Hematopoietic multipotent progenitor cell treated with erythropoietin and hydrocortisone succinate and interleukin-3 and kit ligand, for 8 days (in vitro differentiated cells): Measurements from ENCODE around the gene TMEM41A.
A peak's percentile ranks its signal among the peaks of the same experiment; 100 is the strongest.
"Not testable (repeated sequence)": the region's sequence is repeated elsewhere in the genome, so short reads cannot be mapped to it uniquely, and the experiment has no call there.

ENCODE experiments used
- DNase-seq: peaks from one replicate; pipeline ENCODE4 v3.0.0-alpha.2; 2015

Gene TMEM41A

DNA sequence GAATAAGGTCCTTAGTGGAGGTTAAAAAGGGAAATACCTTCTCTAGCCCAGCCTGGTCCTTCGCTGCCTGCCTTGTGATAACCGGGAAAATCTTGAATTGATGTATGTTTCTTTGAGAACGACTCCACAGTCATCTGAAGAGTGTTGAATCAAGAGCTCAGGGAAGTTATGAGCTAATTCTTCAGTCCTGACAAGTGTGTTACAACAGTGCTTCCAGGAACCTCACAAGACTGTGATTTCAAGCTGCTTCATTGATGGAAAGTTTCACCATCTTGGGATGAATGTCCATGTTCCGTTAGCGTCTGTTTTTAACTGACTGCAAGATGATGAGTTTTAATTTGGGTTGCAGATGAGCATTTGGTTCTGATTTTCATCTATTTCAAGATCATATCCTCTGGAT is 12.4 kb downstream of the TMEM41A start:
- no peak for DNase-seq

DNA sequence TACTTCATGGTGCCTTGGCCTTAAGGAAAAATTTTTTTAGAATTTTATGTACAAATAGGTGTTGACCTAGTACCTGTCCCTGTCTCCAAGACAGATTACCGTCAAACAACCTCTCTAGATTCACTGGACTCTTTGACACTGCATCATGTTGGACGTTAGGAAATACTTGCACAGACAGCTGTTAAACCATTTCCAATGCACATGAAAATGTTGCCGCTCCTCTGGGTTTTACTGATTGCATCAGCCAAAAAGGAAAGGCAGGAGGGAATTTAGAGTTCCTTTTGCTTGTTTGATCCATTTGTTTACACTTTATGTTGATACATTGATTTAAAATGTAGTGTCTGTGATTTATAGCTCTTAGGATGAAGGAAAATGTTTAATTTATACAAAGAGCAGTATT is 14.5 kb downstream of the TMEM41A start:
- no peak for DNase-seq

DNA sequence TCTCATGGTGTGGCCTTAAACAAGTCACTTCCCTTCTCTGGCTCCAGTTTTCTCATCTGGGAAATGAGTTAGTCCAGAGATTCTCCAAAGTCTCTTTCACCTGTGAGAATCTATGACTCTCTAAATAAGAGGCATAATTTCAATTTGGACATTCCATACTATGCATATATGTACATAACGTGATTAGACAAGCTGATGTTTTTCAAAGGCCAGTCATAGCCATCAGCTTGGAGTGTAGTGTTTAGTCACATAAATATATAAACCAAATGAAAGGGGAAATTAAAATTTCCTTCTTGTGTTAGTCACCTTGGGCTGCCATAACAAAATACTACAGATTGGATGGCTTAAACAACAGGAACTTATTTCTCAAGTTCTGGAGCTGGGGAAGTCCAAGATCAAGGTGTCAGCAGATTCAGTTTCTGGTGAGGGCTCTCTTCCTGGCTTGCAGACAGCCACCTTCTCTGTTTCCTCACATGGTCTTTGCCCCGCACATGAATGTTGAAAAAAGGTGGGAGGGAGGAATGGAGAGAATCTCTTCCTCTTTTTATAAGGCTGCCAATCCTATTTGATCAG is 19.4 kb downstream of the TMEM41A start:
- no peak for DNase-seq

DNA sequence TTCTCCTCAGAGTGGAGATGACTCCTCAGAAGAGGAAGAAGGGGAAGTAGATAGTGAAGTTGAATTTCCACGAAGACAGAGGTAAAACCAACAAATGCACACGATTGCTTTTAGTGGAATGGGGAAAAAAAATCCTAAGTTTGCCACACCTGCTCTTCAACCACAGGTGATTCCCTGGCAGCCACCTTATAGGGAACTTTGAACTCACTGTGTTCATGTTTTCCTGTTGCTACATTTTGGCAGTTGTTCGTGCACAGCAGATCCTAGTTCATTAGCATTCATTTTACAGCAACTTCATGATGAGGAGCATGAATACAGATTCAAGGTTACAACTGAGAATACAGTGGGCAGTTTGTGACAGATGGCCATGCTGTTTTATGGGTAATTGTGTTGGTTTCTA is 21.5 kb downstream of the TMEM41A start:
- no peak for DNase-seq

DNA sequence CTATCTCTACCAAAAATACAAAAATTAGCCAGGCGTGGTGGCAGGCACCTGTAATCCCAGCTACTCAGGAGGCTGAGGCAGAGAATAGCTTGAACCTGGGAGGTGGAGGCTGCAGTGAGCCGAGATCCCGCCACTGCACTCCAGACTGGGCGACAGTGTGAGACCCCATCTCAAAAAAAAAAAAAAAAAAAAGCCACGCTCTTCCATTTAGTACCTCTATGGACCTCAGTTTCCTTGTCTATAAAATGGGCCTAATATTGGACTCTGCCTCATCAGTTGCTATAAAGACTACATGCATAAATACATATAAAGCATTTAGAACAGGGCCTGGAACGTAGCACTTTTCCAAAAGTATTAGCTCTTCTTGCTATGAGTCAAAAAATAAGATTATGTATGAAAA is 23.9 kb downstream of the TMEM41A start:
- DNase-seq = not testable (repeated sequence)

DNA sequence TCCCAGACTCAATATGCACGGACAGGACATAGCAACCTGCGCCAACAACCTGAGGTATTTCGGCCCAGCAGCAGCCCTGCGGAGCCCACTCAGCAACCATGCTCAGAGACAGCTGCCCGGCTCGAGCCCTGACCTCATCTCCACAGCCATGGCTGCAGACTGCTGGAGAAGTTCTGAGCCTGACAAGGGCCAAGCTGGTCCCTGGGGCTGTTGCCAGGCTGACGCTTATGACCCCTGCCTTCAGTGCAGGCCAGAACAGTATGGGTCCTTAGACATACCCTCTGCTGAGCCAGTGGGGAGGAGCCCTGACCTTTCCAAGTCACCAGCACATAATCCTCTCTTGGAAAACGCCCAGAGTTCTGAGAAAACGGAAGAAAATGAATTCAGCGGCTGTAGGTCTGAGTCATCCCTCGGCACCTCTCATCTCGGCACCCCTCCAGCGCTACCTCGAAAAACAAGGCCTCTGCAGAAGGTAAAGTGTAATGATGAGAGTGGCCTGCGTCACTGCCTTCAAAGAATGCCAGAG is 25.5 kb downstream of the TMEM41A start:
- no peak for DNase-seq

DNA sequence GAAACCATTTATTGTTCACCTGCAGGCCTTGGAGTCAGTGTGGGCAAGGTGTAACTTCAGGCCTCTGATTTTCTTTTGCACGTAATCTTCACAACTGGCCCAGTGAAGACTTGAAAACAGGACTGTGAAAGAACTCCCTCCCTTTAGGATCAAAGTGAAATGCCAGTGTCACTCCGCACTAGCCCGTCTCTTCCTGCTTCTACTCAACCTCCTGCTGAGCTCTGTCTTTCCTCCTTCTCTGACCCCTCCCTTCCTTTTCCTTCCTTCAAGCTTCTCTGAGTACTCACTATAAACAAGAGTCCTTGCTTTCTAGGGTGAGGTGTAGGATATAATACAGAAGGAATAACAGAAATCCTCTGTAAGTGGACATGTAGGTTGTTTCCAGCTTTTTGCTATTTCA is 28.5 kb downstream of the TMEM41A start:
- DNase-seq = no peak

DNA sequence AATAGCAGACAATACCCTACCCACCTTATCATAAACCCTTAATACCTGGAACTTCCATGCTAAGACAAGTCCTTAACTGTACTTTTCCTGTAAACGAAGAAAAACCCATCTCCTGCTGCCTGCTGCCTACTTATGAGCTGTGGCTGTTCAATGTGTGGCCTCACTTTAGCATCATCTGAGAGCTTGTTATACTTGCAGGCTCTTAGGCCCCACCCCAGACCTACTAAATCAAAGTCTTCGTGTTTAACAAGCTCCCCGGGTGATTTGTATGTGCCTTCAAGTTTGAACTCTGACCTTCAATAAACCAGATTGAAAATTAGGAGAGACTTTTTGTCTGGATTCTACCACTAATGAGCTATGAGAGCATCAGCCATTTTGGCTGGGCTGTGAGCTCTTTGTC is 29.3 kb downstream of the TMEM41A start:
- DNase-seq = no peak

DNA sequence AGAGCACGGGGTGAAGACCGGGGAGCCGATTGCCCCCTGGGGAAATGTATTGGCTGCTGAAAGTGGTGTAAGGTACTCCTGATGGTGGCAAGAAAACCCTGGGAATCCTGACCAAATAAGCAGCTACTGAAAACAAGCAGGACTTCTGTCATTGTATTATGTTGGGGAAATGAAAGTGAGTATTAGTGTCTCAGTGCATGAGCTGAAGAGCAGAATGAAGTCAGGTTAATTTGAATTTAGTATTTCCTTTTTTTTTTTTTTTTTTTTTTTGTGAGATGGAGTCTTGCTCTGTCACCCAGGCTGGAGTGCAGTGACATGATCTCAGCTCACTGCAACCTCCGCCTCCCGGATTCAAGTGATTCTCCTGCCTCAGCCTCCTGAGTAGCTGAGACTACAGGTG is 32.7 kb downstream of the TMEM41A start:
- DNase-seq = not testable (repeated sequence)

DNA sequence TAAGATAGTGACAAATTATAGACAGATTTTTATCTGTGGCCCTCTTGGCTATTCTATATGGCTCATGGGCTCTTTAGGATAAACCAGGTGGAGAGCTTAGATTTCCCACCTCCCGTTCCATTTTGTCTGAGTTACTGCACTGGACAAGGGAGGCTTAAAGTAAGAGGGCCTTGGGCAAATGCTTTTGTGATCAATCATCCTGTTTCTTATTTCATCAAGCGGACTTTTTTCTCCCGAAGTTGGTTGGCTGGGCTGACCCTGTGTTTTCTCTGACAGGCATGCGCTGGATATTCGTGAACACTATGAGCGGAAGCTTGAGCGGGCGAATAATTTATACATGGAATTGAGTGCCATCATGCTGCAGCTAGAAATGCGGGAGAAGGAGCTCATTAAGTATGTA is 33.4 kb downstream of the TMEM41A start:
- DNase-seq = no peak

DNA sequence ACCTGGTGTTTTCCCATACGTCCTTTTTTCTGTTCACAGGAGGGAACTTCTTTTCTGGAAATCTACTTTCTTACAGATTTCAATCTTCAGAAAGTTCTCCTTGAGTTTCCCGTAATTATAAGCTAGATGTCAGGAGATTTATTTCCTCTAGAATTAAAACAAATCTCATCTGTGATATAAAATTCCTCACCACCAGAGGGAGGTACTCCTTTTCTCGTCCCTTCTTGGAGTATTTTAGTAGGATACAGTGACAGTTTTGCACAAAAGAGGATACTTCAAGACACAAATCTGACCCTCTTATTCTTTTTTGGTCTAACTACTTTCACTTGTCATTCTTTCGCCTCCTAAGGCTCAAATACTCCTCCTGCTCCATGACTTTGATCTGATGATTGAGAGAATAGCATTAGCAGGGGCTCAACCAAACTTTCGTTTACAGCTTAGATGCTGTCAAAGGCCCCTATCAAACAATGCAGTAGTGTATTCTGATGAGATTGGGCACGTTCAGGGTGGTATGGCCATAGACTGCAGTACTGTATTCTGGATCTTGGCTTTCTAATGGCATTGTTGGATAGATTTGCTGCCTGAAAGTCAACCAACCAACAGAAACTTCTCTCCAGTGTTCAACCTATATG is 38.0 kb downstream of the TMEM41A start:
- peak; percentile 52 for DNase-seq

DNA sequence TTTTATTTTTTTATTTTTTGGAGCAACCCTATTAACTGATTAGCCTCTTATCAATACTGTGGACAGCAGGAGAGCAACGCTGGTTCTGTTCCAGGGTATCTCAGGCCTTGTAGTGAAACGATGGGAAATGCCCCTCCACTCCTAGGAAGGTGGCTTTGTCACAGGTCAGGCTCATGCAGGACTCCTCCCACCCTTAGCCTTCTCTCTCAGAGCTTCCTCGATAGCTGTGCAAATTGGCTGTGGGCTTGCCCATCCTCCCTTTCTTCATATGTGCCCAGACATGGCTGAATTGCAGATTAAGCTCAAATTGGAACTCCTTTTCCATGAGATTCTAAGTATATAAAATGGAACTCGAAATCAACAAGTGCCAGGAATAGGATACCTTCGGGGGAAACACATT is 38.5 kb downstream of the TMEM41A start:
- DNase-seq = no peak

DNA sequence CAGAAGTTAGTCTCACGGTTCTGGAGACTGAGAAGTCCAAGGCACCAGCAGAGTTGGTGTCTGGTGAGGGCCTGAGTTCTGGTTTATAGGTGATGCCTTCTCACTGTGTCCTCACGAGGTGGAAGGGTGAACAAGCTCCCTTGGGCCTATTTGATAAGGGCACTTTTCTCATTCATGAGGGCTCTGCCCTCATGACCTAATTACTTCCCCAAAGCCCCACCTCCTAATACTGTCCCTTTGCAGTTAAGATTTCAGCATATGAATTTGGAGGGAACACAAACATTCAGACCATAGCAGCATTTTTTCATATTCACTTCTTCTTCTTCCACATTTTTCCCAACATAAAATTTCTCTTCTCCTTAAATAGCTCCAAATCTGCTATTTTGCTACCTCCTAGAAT is 41.5 kb downstream of the TMEM41A start:
- no peak for DNase-seq

DNA sequence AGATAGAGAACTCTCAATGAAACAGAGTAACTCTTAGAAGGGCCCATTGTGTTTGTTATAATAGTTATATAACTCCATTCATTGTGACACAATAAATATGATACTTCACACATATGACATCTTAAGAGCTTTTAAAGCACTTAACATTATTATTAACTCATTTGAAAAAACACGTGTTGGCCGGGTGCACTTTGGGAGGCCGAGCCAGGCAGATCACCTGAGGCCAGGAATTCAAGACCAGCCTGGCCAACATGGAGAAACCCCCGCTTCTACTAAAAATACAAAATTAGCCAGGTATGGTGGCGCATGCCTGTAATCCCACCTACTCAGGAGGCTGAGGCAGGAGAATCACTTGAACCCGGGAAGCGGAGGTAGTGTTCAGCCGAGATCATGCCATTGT is 47.4 kb downstream of the TMEM41A start:
- DNase-seq = not testable (repeated sequence)

DNA sequence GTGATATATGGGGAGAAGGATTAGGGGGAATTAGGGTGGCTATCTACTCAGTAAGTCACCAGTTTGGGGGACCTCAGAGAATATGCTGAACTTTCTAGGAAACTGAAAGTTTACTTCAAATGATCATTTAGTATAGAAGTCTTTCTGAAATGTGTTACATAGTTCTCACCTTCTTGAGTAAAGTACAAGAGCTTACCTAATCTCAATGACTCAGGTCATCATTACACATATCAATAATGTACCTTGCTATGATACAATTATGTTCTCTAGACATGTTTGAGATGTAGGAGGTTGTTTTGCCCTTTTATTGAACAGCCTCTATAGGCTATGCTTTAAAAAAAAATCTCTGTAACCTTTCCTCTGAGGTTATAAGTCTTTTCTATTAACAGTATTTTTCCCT is 50.7 kb downstream of the TMEM41A start:
- DNase-seq = no peak

DNA sequence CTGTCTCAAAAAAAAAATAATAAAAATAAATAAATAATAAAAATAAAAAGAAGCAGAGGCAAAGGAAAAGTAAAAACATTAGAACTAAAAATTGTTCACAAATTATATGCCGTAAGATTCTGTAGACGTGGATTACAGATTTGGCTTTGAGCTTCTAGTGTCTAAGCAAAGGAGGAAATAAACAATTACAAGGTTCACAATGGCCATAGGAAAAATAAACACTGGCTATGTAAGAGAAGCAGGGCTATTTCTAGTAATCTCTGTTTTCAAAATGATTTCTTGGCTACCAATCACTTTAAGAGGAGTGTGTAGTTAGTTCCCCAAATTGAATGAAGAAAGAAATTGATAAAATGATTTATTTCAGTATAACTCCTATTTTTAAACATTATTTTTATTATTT is 54.5 kb downstream of the TMEM41A start:
- no peak for DNase-seq

DNA sequence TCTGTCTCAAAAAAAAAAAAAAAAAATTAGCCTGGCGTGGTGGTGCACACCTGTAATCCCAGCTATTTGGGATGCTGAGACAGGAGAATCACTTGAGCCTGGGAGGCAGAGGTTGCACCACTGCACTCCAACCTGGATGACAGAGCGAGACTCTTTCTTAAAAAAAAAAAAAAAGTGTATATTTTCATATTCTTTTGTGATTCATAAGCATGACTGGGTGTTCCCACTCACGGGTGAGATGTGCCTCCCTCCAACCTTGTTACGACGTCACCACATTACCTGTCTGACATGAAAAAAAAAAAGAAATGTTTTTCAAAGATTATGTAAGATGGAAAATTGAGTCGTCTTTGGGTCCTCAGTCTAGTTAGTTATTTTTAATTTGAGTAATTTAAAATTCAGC is 56.8 kb downstream of the TMEM41A start:
- no peak for DNase-seq

DNA sequence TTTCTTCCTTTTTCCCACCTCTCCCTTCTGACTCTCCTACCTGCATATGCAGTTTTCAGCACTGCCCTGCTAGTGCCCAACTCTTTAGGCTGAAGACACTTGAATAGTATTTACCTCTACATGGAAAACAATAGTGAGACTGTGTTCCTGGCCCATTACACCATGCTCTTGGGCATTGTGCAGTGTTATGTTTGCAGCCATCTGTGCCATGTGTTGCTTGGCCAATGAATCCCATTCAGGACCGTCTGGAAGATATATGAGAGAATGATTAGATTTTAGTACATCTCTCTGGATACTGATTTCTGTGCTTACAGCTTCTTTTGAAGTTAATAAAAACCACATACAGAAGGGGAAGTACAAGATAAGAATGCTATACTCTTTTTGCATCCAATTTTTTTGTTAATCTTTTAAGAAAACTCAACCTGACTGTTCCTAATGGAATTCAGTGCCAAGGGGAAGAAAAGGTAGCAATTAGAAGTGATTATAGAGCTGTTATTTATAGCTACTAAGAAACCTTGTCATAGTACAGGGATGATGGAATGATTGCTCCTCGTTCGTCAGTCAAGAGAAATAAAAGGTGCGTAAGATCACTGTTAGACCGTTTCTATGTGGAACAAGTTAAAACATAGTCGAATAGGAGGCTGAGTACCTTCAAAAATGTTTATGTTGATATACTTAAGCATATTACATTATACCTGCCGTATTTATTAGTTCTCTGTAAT is 58.9 kb downstream of the TMEM41A start:
- no peak for DNase-seq
